ENCODE results near the gene IRGC. TPM values are rescaled to one million over a fixed set of nuclear protein-coding genes. Genes with fewer than 3 reads are reported as not detected.

IRGC gene
- total and polyA plus RNA-seq, 2 of the 13 experiments (the other 11 are each of a cell fraction or from before 2014, with no cell fraction given): not detected

GRCh38 chr19:43754503-43755255 lies 38.8 kb downstream of the IRGC start, which contains the start of gene SMG9 (continued):
- TF ChIP-seq HNRNPLL (IDR thresholded peaks at IDR 0.05; ENCODE audit: low read depth, low read length, poor library complexity, severe bottlenecking) (peak; percentile 82), ZNF318 (CRISPR knock-in tag; IDR thresholded peaks at IDR 0.05) (no peak), SP4 (CRISPR knock-in tag; IDR thresholded peaks at IDR 0.05) (peak; percentile 71), ZBTB42 (CRISPR knock-in tag; IDR thresholded peaks at IDR 0.05) (0 out of 2 replicates have a peak, but pooled peaks have one; percentile 61), ZNF777 (CRISPR knock-in tag; IDR thresholded peaks at IDR 0.05) (peak; percentile 64), ZNF619 (CRISPR knock-in tag; IDR thresholded peaks at IDR 0.05) (peak; percentile 38; the same call in 1 of the 2 replicates), TFDP2 (CRISPR knock-in tag; IDR thresholded peaks at IDR 0.05) (no peak), HDAC2 (CRISPR knock-in tag; IDR thresholded peaks at IDR 0.05) (0 out of 2 replicates have a peak, but pooled peaks have one; percentile 14), HMGXB4 (CRISPR knock-in tag; IDR thresholded peaks at IDR 0.05; ENCODE audit: borderline replicate concordance in 1 of 2, low read depth in 1 of 2) (peak in 1 of 2 experiments; percentile 17; a peak in 1 of 4 replicates), ZNF547 (CRISPR knock-in tag; IDR thresholded peaks at IDR 0.05) (peak; percentile 43; the same call in 1 of the 2 replicates), ZBTB26 (CRISPR knock-in tag; IDR thresholded peaks at IDR 0.05; ENCODE audit: borderline replicate concordance) (peak; percentile 49; the same call in 1 of the 2 replicates), PATZ1 (CRISPR knock-in tag; IDR thresholded peaks at IDR 0.05) (peak; percentile 81)

All from HepG2 (cell line).